ENCODE measurements around the gene IDH1.

- TF ChIP-seq CTCF (IDR thresholded peaks at IDR 0.05) (no peak), POLR2A (IDR thresholded peaks at IDR 0.05) (no peak)
Measured at GRCh38 chr2:208280933-208281332, 26.1 kb upstream of the IDH1 start.
